Trophoblast cell (in vitro differentiated cells and primary cell): Measurements from ENCODE around the gene LAMA2.
A peak's percentile ranks its signal among the peaks of the same experiment; 100 is the strongest.

Experiments used
- DNase-seq, 2 donors: peaks; one replicate each; pipeline ENCODE4 v3.0.0-alpha.2; 2016
- H2AFZ ChIP-seq: 2 replicates; pipeline ENCODE4 v1.6.1; 2013; ENCODE audit warnings: low read length, moderate library complexity, mild to moderate bottlenecking; ENCODE audit not compliant: insufficient read depth, poor library complexity
- H2AK5ac ChIP-seq: 2 replicates; pipeline ENCODE4 v1.6.1; 2013; ENCODE audit warnings: mild to moderate bottlenecking, low read length
- H2BK120ac ChIP-seq: 2 replicates; pipeline ENCODE4 v1.6.1; 2013; ENCODE audit warnings: low read length, mild to moderate bottlenecking, moderate library complexity; ENCODE audit not compliant: insufficient read depth, poor library complexity
- H2BK12ac ChIP-seq: 2 replicates; pipeline ENCODE4 v1.6.1; 2013; ENCODE audit warnings: mild to moderate bottlenecking, low read length, moderate library complexity
- H2BK5ac ChIP-seq: 2 replicates; pipeline ENCODE4 v1.6.1; 2013; ENCODE audit warnings: low read length, low read depth, moderate library complexity, mild to moderate bottlenecking; ENCODE audit not compliant: poor library complexity
- H3K14ac ChIP-seq: 2 replicates; pipeline ENCODE4 v1.6.1; 2013; ENCODE audit warnings: mild to moderate bottlenecking, low read length
- H3K18ac ChIP-seq: 2 replicates; pipeline ENCODE4 v1.6.1; 2013; ENCODE audit warnings: mild to moderate bottlenecking, low read length
- H3K23ac ChIP-seq: 2 replicates; pipeline ENCODE4 v1.6.1; 2013; ENCODE audit warnings: low read length
- H3K27ac ChIP-seq: 2 replicates; pipeline ENCODE4 v1.5.1; 2013; ENCODE audit warnings: low read depth, mild to moderate bottlenecking, inconsistent platforms, low read length, moderate library complexity
- H3K27me3 ChIP-seq: 2 replicates; pipeline ENCODE4 v1.6.1; 2013; ENCODE audit warnings: inconsistent platforms, mild to moderate bottlenecking, low read length, moderate library complexity; ENCODE audit not compliant: insufficient read depth
- H3K36me3 ChIP-seq, 2 experiments: 1 replicate in 1 of 2; 2 replicates in 1 of 2; pipeline ENCODE4 v1.6.1; 2013; ENCODE audit warnings: low read length in 2 of 2, mild to moderate bottlenecking in 2 of 2, moderate library complexity in 1 of 2; ENCODE audit not compliant: insufficient read depth in 2 of 2, control insufficient read depth in 1 of 2
- H3K4ac ChIP-seq: 2 replicates; pipeline ENCODE4 v1.6.1; 2013; ENCODE audit warnings: low read depth, mild to moderate bottlenecking, low read length, moderate library complexity
- H3K4me1 ChIP-seq, 2 experiments: 1 replicate in 1 of 2; 2 replicates in 1 of 2; pipeline ENCODE4 v1.6.1; 2013; ENCODE audit warnings: low read length in 2 of 2, mild to moderate bottlenecking in 2 of 2, moderate library complexity in 1 of 2; ENCODE audit not compliant: insufficient read depth in 2 of 2, control insufficient read depth in 1 of 2
- H3K4me2 ChIP-seq: 2 replicates; pipeline ENCODE4 v1.6.1; 2013; ENCODE audit warnings: inconsistent platforms, mild to moderate bottlenecking, low read length, moderate library complexity
- H3K4me3 ChIP-seq: 2 replicates; pipeline ENCODE4 v1.5.1; 2013; ENCODE audit warnings: mild to moderate bottlenecking, low read depth, low read length, inconsistent platforms
- H3K79me1 ChIP-seq: one replicate; pipeline ENCODE4 v1.6.1; 2013; ENCODE audit warnings: low read length
- H3K79me2 ChIP-seq: 2 replicates; pipeline ENCODE4 v1.6.1; 2013; ENCODE audit warnings: low read length, mild to moderate bottlenecking; ENCODE audit not compliant: control insufficient read depth, insufficient read depth, poor library complexity
- H3K9ac ChIP-seq: 2 replicates; pipeline ENCODE4 v1.6.1; 2013; ENCODE audit warnings: mild to moderate bottlenecking, low read length
- H3K9me3 ChIP-seq: 2 replicates; pipeline ENCODE4 v1.6.1; 2013; ENCODE audit warnings: low read depth, mild to moderate bottlenecking, control low read depth, inconsistent platforms, low read length; ENCODE audit not compliant: insufficient read depth
- H4K12ac ChIP-seq: 2 replicates; pipeline ENCODE4 v1.6.1; 2013; ENCODE audit warnings: low read depth, mild to moderate bottlenecking, low read length, moderate library complexity
- H4K8ac ChIP-seq: 2 replicates; pipeline ENCODE4 v1.6.1; 2013; ENCODE audit warnings: low read depth, mild to moderate bottlenecking, low read length, moderate library complexity
- H4K91ac ChIP-seq: one replicate; pipeline ENCODE4 v1.6.1; 2013; ENCODE audit warnings: low read depth, mild to moderate bottlenecking, low read length, moderate library complexity
- WGBS: extraction: QIAGEN DNeasy Blood & Tissue Kit; methylation state at CpG from one replicate; pipeline ENCODE4 v1.1.7; 2013; ENCODE audit warnings: missing lambda C conversion rate; ENCODE audit not compliant: insufficient read length, insufficient coverage; ENCODE audit errors: extremely low coverage; 5-methylcytosine and 5-hydroxymethylcytosine counted together

LAMA2 gene

GRCh38 chr6:129321303-129321702, 438.4 kb downstream of the LAMA2 start:
- no peak overlapping the region for H3K23ac ChIP-seq
- H3K27me3 ChIP-seq, result peaks cover 1% of the 10 kb centered on the region
- H4K8ac ChIP-seq, result no peak overlapping the region
- H3K79me1 ChIP-seq, result no peaks in the 10 kb centered on the region
- H2BK5ac ChIP-seq, result no peak overlapping the region
- no peak overlapping the region for H3K4me2 ChIP-seq
- WGBS, result no CpG with 5 or more reads among the region's 2 CpGs
- H3K4me1 ChIP-seq, result peaks cover 0 to 3% of the 10 kb centered on the region in 2 experiments
- H3K4me3 ChIP-seq, result no peak overlapping the region
- H2AK5ac ChIP-seq, result no peak overlapping the region
- H2AFZ ChIP-seq, result no peak overlapping the region
- no peak overlapping the region for H3K14ac ChIP-seq
- H3K36me3 ChIP-seq, result no peaks in the 10 kb centered on the region
- H4K91ac ChIP-seq, result no peak overlapping the region
- no peak overlapping the region for H2BK12ac ChIP-seq
- H3K9ac ChIP-seq, result no peak overlapping the region
- H3K79me2 ChIP-seq, result no peaks in the 10 kb centered on the region
- no peak overlapping the region for H3K27ac ChIP-seq
- H4K12ac ChIP-seq, result no peak overlapping the region
- no peaks in the 10 kb centered on the region for H3K9me3 ChIP-seq
- no peak overlapping the region for H3K4ac ChIP-seq
- no peak overlapping the region for H3K18ac ChIP-seq
- no peak overlapping the region for H2BK120ac ChIP-seq
- DNase-seq, result no peak

GRCh38 chr6:129324345-129324744, 441.4 kb downstream of the LAMA2 start:
- WGBS, result no CpG with 5 or more reads among the region's 5 CpGs
- H3K27me3 ChIP-seq, result no peaks in the 10 kb centered on the region
- no peak overlapping the region for H4K8ac ChIP-seq
- H3K14ac ChIP-seq, result no peak overlapping the region
- no peak overlapping the region for H2AFZ ChIP-seq
- H2BK12ac ChIP-seq, result no peak overlapping the region
- no peaks in the 10 kb centered on the region for H3K79me1 ChIP-seq
- H3K9ac ChIP-seq, result no peak overlapping the region
- H4K12ac ChIP-seq, result no peak overlapping the region
- H2BK120ac ChIP-seq, result no peak overlapping the region
- no peak overlapping the region for H3K4me2 ChIP-seq
- no peaks in the 10 kb centered on the region for H3K79me2 ChIP-seq
- H3K4me1 ChIP-seq, result peaks cover 0 to 3% of the 10 kb centered on the region in 2 experiments
- no peaks in the 10 kb centered on the region for H3K36me3 ChIP-seq
- H3K23ac ChIP-seq, result no peak overlapping the region
- H4K91ac ChIP-seq, result no peak overlapping the region
- H3K9me3 ChIP-seq, result no peaks in the 10 kb centered on the region
- H3K4me3 ChIP-seq, result no peak overlapping the region
- H3K18ac ChIP-seq, result no peak overlapping the region
- H3K4ac ChIP-seq, result no peak overlapping the region
- H2AK5ac ChIP-seq, result no peak overlapping the region
- no peak for DNase-seq
- no peak overlapping the region for H3K27ac ChIP-seq
- H2BK5ac ChIP-seq, result no peak overlapping the region

- Histone ChIP-seq H3K4me2 (no peak overlapping the region), H3K18ac (no peak overlapping the region), H3K27ac (no peak overlapping the region), H3K4me1 (no peaks in the 10 kb centered on the region), H3K79me1 (no peaks in the 10 kb centered on the region), H2AK5ac (no peak overlapping the region), H3K36me3 (no peaks in the 10 kb centered on the region), H4K12ac (no peak overlapping the region), H2BK5ac (no peak overlapping the region), H4K8ac (no peak overlapping the region), H3K79me2 (no peaks in the 10 kb centered on the region), H2BK120ac (no peak overlapping the region), H3K14ac (no peak overlapping the region), H3K4ac (no peak overlapping the region), H3K23ac (no peak overlapping the region), H3K9ac (no peak overlapping the region), H3K27me3 (no peaks in the 10 kb centered on the region), H3K4me3 (no peak overlapping the region), H2AFZ (no peak overlapping the region), H3K9me3 (no peaks in the 10 kb centered on the region), H2BK12ac (no peak overlapping the region), H4K91ac (no peak overlapping the region)
- no CpG with 5 or more reads among the region's 4 CpGs for WGBS
- DNase-seq, result peak in 1 of 2 donors; percentile 10
Measured at GRCh38 chr6:129329678-129330077, 446.7 kb downstream of the LAMA2 start.

GRCh38 chr6:129331450-129332138, 448.7 kb downstream of the LAMA2 start:
- H2BK5ac ChIP-seq, result no peak overlapping the region
- H3K4me3 ChIP-seq, result no peak overlapping the region
- H2BK120ac ChIP-seq, result no peak overlapping the region
- H3K9ac ChIP-seq, result no peak overlapping the region
- no peak overlapping the region for H3K23ac ChIP-seq
- DNase-seq, result no peak
- H3K79me1 ChIP-seq, result no peaks in the 10 kb centered on the region
- H3K27ac ChIP-seq, result no peak overlapping the region
- no peak overlapping the region for H3K4ac ChIP-seq
- H3K9me3 ChIP-seq, result no peaks in the 10 kb centered on the region
- H3K36me3 ChIP-seq, result no peaks in the 10 kb centered on the region
- H3K79me2 ChIP-seq, result no peaks in the 10 kb centered on the region
- no peak overlapping the region for H3K14ac ChIP-seq
- no peak overlapping the region for H4K12ac ChIP-seq
- no peak overlapping the region for H3K4me2 ChIP-seq
- no peak overlapping the region for H3K18ac ChIP-seq
- H4K91ac ChIP-seq, result no peak overlapping the region
- no peak overlapping the region for H4K8ac ChIP-seq
- H3K4me1 ChIP-seq, result no peaks in the 10 kb centered on the region
- no peaks in the 10 kb centered on the region for H3K27me3 ChIP-seq
- WGBS, result no CpG with 5 or more reads among the region's 2 CpGs
- H2AFZ ChIP-seq, result no peak overlapping the region
- no peak overlapping the region for H2BK12ac ChIP-seq
- H2AK5ac ChIP-seq, result no peak overlapping the region
